ENCODE data around the gene SEMA3D.

SEMA3D gene

DNA sequence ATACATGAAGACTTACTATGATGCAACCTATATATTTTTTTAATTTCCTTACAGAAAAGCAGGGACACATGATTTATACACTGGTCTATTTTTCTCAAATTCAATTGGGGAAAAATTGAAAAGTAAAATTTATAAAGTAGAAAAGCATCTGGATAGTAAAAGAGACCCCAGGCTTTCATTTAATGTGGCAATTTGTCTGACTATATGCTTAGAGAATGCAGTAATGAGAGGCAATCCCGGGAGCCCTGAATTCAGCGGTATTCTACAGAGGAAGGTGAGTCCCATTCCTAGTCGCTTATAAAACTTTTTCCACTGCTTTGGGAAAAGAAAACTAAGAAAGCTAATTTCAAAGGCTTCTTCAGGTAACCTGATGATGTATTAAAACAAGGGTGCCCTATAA is 167.1 kb downstream of the SEMA3D start:
- 38 to 40% methylated on average over 1 to 3 of the region's 3 CpGs for WGBS, 2 experiments (ENCODE audit: insufficient coverage in 2 of 2)
- no peak overlapping the region for H3K27ac ChIP-seq (ENCODE audit: low read depth, low read length, severe bottlenecking)
- no peaks in the 10 kb centered on the region for H3K4me1 ChIP-seq (ENCODE audit: control insufficient read depth, insufficient read depth, low read length, poor library complexity, severe bottlenecking)
- no peaks in the 10 kb centered on the region for H3K9me3 ChIP-seq (ENCODE audit: control insufficient read depth, low read length)
- H3K4me3 ChIP-seq (ENCODE audit: extremely low read depth, insufficient read depth, low read length, poor library complexity, severe bottlenecking) = no peak overlapping the region
- H3K36me3 ChIP-seq (ENCODE audit: control insufficient read depth, insufficient read depth, low read length) = no peaks in the 10 kb centered on the region

DNA sequence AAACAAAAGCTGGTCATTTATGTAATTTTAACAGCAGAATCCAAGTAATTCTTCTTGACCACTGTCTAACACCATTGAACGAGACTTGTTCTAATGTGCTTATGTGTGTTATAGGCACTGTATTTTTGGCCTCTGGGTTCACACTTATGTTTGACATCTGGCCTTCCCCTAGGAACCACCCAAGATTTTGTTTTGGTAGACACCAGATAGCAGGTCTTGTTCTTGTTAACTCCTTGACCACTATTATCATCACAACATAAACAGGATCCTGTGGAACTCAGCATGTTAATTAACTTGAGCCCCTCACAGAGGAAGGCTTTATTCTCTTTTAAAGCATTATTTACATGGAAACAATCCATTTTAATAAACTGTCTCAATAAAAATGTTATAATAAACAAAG is 167.7 kb downstream of the SEMA3D start:
- Histone ChIP-seq H3K4me1 (ENCODE audit: control insufficient read depth, insufficient read depth, low read length, poor library complexity, severe bottlenecking) (no peaks in the 10 kb centered on the region), H3K9me3 (ENCODE audit: control insufficient read depth, low read length) (no peaks in the 10 kb centered on the region), H3K4me3 (ENCODE audit: extremely low read depth, insufficient read depth, low read length, poor library complexity, severe bottlenecking) (no peak overlapping the region), H3K36me3 (ENCODE audit: control insufficient read depth, insufficient read depth, low read length) (no peaks in the 10 kb centered on the region), H3K27ac (ENCODE audit: low read depth, low read length, severe bottlenecking) (no peak overlapping the region)
- no CpG with 5 or more reads among the region's 1 CpG for WGBS, 2 experiments (ENCODE audit: insufficient coverage in 2 of 2)

DNA sequence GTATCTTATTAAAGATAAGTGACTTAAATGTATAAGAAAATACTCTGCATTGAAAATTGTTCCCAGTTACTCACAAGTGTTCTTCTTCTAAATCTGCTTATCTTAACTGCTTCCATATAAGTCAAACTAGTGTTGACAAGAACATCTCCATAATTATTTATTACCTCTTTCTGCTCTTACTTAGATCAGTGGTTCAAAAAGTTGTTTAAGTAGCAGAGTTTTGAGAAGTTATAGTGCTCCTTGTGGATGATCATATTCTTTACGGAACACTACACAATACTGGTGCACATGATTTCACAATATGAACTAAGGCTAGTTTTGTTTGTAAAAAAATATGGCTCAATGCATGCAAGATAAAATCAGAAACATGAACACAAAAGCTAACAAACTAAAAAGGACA is 168.4 kb downstream of the SEMA3D start:
- WGBS, 2 experiments (ENCODE audit: insufficient coverage in 2 of 2) = no CpG with 5 or more reads among the region's 1 CpG
- H3K27ac ChIP-seq (ENCODE audit: low read depth, low read length, severe bottlenecking) = no peak overlapping the region
- H3K4me1 ChIP-seq (ENCODE audit: control insufficient read depth, insufficient read depth, low read length, poor library complexity, severe bottlenecking) = no peaks in the 10 kb centered on the region
- no peaks in the 10 kb centered on the region for H3K36me3 ChIP-seq (ENCODE audit: control insufficient read depth, insufficient read depth, low read length)
- no peaks in the 10 kb centered on the region for H3K9me3 ChIP-seq (ENCODE audit: control insufficient read depth, low read length)
- H3K4me3 ChIP-seq (ENCODE audit: extremely low read depth, insufficient read depth, low read length, poor library complexity, severe bottlenecking) = no peak overlapping the region

DNA sequence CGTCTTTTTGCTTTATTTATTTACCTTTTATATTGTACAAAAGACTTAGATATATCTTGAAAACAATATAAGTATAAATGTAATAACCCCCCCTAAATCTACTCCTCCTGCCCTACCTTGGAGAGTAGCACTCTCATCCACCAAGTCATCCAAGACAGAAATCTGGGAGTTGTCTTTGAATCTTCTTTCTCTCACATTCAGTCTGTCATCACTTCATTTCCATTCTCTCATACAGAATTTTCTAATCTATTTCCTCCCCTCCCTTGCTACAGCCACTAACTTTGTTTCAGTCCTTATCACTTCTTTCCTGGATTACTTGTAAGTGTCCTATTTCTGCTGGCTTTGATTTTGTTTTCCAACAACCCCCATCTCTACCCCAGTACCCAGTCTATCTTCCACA is 170.6 kb downstream of the SEMA3D start:
- WGBS, 2 experiments (ENCODE audit: insufficient coverage in 2 of 2) = no CpG with 5 or more reads among the region's 1 CpG
- no peak overlapping the region for H3K27ac ChIP-seq (ENCODE audit: low read depth, low read length, severe bottlenecking)
- H3K4me3 ChIP-seq (ENCODE audit: extremely low read depth, insufficient read depth, low read length, poor library complexity, severe bottlenecking) = no peak overlapping the region

DNA sequence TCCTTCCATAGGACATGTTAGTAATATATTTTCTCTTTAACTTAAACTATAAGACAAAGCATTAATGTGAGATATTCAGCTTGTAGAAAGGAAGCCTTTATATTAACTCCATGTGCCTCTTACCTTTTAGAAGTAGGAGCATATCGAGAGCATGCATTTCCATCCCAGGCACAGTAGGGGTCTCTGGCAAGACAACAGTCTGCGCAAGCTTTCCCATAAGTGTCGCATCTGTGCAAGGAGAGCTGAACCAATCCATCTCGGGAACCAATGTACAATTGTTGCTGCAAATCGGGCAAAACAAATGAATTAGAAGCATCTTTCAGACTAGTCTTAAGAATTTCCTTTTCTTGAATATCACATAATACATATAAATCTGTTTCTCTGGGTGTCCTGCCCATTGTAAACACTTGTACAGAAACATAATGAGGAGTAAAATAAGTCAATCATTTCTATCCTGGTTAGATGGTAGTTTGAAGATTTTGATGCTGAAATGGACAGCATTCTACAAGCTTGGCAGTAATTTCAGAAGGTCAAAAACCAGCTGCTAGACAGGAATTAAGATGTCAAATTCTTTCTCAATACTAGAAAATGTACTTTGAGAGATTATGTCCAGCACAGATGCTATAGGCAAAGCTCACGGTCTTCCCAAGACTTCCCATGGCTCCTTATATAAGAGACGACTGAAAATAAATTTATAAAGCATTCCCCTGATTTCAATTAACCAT is 171.8 kb downstream of the SEMA3D start:
- Histone ChIP-seq H3K36me3 (ENCODE audit: control insufficient read depth, insufficient read depth, low read length) (no peaks in the 10 kb centered on the region), H3K9me3 (ENCODE audit: control insufficient read depth, low read length) (no peaks in the 10 kb centered on the region), H3K4me3 (ENCODE audit: extremely low read depth, insufficient read depth, low read length, poor library complexity, severe bottlenecking) (no peak overlapping the region), H3K4me1 (ENCODE audit: control insufficient read depth, insufficient read depth, low read length, poor library complexity, severe bottlenecking) (no peaks in the 10 kb centered on the region), H3K27ac (ENCODE audit: low read depth, low read length, severe bottlenecking) (no peak overlapping the region)
- 83 to 92% methylated on average over 4 to 6 of the region's 7 CpGs for WGBS, 2 experiments (ENCODE audit: insufficient coverage in 2 of 2)

More for the DNA sequence above, 170.6 kb downstream of the SEMA3D start:
- Histone ChIP-seq H3K9me3 (ENCODE audit: control insufficient read depth, low read length) (no peaks in the 10 kb centered on the region), H3K36me3 (ENCODE audit: control insufficient read depth, insufficient read depth, low read length) (no peaks in the 10 kb centered on the region), H3K4me1 (ENCODE audit: control insufficient read depth, insufficient read depth, low read length, poor library complexity, severe bottlenecking) (no peaks in the 10 kb centered on the region)

DNA sequence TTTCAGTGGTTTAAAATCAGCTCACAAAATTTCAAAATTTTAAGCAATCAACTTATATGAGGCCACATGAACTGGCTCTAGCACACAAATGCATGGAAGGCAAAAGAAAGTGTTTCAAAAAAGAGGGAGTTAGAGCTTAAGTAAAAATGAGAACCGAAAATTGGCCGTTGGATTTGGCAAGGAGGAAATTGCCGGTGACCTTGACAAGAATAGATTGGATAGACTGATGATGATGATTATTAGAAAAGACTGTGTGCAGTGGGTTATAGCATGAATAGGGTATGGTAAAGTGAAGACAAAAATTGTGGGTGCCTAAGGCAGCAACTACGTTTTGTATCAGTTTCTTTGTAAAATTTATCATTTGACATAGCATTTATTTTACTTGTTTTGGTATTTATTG is 175.7 kb downstream of the SEMA3D start:
- H3K9me3 ChIP-seq (ENCODE audit: control insufficient read depth, low read length) = no peaks in the 10 kb centered on the region
- no peak overlapping the region for H3K4me3 ChIP-seq (ENCODE audit: extremely low read depth, insufficient read depth, low read length, poor library complexity, severe bottlenecking)
- H3K4me1 ChIP-seq (ENCODE audit: control insufficient read depth, insufficient read depth, low read length, poor library complexity, severe bottlenecking) = no peaks in the 10 kb centered on the region
- 90 to 92% methylated on average over 3 of the region's 4 CpGs for WGBS, 2 experiments (ENCODE audit: insufficient coverage in 2 of 2)
- H3K36me3 ChIP-seq (ENCODE audit: control insufficient read depth, insufficient read depth, low read length) = no peaks in the 10 kb centered on the region
- no peak overlapping the region for H3K27ac ChIP-seq (ENCODE audit: low read depth, low read length, severe bottlenecking)

DNA sequence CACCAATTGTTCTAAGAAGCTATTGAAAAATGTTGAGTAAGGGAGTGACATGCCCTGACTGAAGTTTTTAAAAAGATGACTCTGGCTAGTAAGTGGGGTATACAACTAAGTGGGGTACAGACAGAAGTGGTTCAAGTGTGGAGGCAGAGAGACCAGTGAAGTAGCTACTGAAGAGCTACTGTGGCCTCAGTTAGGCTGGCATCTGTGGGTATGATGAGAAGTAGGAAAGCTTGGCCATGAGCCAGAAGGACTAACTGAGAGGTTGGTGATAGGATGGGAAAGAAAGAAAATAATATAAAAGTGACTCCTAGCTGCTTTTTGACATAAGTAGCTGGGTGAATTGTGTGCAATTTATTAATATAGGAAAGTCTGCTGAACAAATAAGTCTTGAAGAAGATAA is 176.6 kb downstream of the SEMA3D start:
- Histone ChIP-seq H3K27ac (ENCODE audit: low read depth, low read length, severe bottlenecking) (no peak overlapping the region), H3K9me3 (ENCODE audit: control insufficient read depth, low read length) (no peaks in the 10 kb centered on the region), H3K4me1 (ENCODE audit: control insufficient read depth, insufficient read depth, low read length, poor library complexity, severe bottlenecking) (no peaks in the 10 kb centered on the region), H3K4me3 (ENCODE audit: extremely low read depth, insufficient read depth, low read length, poor library complexity, severe bottlenecking) (no peak overlapping the region), H3K36me3 (ENCODE audit: control insufficient read depth, insufficient read depth, low read length) (no peaks in the 10 kb centered on the region)

DNA sequence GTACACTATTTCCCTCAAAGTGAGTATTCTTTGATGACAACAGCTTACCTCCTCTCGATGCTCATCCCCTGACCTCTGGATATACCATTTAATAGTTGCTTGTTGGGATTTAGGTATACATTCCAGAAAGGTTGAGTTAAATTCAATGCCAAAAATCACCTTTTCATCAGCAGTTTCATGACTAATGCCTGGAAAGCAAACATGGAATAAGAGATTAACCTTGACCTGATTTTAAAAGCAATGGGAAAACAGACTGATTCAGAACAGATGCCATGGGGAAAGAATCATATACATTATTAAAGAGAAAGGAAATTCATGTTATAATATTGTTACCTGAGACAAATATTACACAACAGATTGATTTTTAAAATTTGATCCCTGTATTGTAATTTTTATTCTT is 180.1 kb downstream of the SEMA3D start:
- no peaks in the 10 kb centered on the region for H3K36me3 ChIP-seq (ENCODE audit: control insufficient read depth, insufficient read depth, low read length)
- no peaks in the 10 kb centered on the region for H3K9me3 ChIP-seq (ENCODE audit: control insufficient read depth, low read length)
- no CpG with 5 or more reads among the region's 1 CpG for WGBS, 2 experiments (ENCODE audit: insufficient coverage in 2 of 2)
- H3K4me3 ChIP-seq (ENCODE audit: extremely low read depth, insufficient read depth, low read length, poor library complexity, severe bottlenecking) = no peak overlapping the region
- H3K4me1 ChIP-seq (ENCODE audit: control insufficient read depth, insufficient read depth, low read length, poor library complexity, severe bottlenecking) = no peaks in the 10 kb centered on the region
- no peak overlapping the region for H3K27ac ChIP-seq (ENCODE audit: low read depth, low read length, severe bottlenecking)

DNA sequence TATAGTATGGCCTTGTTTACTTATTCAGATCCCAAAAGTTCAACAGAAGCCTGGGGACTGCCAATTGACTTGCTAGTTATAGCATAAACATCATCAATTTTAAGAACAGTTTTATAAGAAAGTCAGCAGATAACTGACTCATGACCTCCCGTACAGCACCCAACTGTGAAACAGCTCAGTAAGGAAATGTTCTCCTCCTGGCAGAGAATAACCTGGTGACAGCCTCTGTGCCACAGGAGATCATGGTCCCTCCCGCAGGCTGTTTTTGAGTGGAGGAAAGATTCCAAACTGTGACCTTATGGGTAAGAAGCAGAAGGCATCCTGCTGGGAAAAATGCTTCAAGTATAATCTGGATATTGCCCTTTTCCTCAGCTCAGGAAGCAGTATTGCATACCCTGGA is 182.5 kb downstream of the SEMA3D start:
- H3K27ac ChIP-seq (ENCODE audit: low read depth, low read length, severe bottlenecking) = no peak overlapping the region
- H3K4me3 ChIP-seq (ENCODE audit: extremely low read depth, insufficient read depth, low read length, poor library complexity, severe bottlenecking) = no peak overlapping the region
- no peaks in the 10 kb centered on the region for H3K36me3 ChIP-seq (ENCODE audit: control insufficient read depth, insufficient read depth, low read length)
- WGBS, 2 experiments (ENCODE audit: insufficient coverage in 2 of 2) = 40 to 83% methylated on average over 1 to 2 of the region's 2 CpGs
- no peaks in the 10 kb centered on the region for H3K4me1 ChIP-seq (ENCODE audit: control insufficient read depth, insufficient read depth, low read length, poor library complexity, severe bottlenecking)
- no peaks in the 10 kb centered on the region for H3K9me3 ChIP-seq (ENCODE audit: control insufficient read depth, low read length)

DNA sequence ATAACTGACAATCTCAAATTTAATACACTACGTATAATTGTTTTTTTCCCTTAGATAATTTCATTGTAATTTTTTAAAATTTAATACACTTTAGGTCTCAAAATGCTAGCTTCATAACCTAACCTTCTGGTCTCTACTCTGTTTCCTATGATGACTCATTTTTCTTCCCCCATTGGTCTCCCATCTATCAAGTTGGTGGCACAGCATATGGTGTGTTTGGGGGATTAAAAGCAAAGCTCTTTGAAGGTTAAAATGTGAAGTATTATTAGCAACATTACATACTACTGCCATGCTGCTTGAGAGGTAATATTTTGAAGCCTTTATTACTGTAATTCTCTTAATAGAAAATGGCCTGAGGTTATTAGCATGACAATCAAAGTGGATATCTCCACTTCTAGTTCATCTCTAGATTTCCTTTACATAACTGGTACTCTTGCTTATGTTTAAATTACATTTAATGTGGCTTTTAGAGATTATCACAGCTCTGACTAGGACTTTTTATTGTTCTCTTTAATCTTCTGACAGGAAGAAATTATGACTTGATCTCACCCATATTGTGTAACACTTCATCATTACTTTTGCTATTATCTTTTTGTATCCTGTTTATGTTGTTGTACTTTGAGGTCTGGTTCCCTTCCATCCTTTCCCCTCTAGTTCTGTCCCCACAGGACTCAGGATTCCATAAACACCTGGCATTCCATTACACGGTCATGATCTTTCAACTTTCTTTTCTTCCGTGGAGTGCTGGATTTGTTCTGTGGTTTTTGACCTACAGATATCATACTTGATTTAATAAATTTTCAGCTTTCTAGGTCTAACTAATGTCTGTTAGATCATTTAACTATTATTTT is 185.1 kb downstream of the SEMA3D start:
- Histone ChIP-seq H3K27ac (ENCODE audit: low read depth, low read length, severe bottlenecking) (no peak overlapping the region), H3K9me3 (ENCODE audit: control insufficient read depth, low read length) (no peaks in the 10 kb centered on the region), H3K4me1 (ENCODE audit: control insufficient read depth, insufficient read depth, low read length, poor library complexity, severe bottlenecking) (no peaks in the 10 kb centered on the region), H3K4me3 (ENCODE audit: extremely low read depth, insufficient read depth, low read length, poor library complexity, severe bottlenecking) (no peak overlapping the region), H3K36me3 (ENCODE audit: control insufficient read depth, insufficient read depth, low read length) (no peaks in the 10 kb centered on the region)
- 71% methylated on average over 1 of the region's 3 CpGs; no CpG with 5 or more reads in 1 of the 2 experiments for WGBS, 2 experiments (ENCODE audit: insufficient coverage in 2 of 2)

DNA sequence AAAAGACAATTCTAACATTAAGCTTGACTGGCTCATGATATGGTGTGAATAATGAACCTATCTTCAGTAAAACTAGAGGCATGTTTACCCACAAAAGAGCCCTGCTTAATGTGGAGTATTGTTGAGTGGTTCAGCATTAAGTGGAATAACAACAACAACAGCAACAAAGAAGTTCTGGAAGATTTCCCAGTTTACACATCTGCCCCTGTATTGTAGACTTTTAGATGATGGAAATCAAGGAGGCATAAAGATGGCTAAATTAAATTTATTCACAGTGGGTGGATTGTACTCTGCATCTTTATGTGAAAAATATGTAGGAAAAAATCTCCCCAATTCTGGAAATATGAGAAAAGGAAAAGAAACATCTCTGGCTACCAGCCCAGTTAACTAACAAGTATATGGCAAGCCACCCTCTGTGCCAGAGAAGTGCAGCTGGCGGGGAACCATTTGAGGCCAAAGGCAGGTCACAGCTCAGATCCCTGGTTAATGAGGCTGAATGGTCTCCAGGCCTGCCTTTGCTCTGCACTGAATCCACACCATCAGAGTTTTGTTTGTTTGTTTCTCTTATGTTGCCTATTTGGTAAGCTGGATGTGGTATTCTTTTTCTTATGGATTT is 186.0 kb downstream of the SEMA3D start:
- Histone ChIP-seq H3K27ac (ENCODE audit: low read depth, low read length, severe bottlenecking) (no peak overlapping the region), H3K4me3 (ENCODE audit: extremely low read depth, insufficient read depth, low read length, poor library complexity, severe bottlenecking) (no peak overlapping the region), H3K9me3 (ENCODE audit: control insufficient read depth, low read length) (no peaks in the 10 kb centered on the region), H3K36me3 (ENCODE audit: control insufficient read depth, insufficient read depth, low read length) (no peaks in the 10 kb centered on the region), H3K4me1 (ENCODE audit: control insufficient read depth, insufficient read depth, low read length, poor library complexity, severe bottlenecking) (no peaks in the 10 kb centered on the region)
- 90 to 100% methylated on average over 1 of the region's 1 CpG for WGBS, 2 experiments (ENCODE audit: insufficient coverage in 2 of 2)
